LNCAP (cell line): Measurements from ENCODE around the gene PRMT7.
A peak's percentile ranks its signal among the peaks of the same experiment; 100 is the strongest.

Experiments
- TF ChIP-seq, protein P1 (sequence below): fragments of 450-650 bp; IDR thresholded peaks from 2 replicates; pipeline ENCODE4 v1.5.1; 2017; ENCODE audit warnings: mild to moderate bottlenecking

PRMT7 gene

DNA sequence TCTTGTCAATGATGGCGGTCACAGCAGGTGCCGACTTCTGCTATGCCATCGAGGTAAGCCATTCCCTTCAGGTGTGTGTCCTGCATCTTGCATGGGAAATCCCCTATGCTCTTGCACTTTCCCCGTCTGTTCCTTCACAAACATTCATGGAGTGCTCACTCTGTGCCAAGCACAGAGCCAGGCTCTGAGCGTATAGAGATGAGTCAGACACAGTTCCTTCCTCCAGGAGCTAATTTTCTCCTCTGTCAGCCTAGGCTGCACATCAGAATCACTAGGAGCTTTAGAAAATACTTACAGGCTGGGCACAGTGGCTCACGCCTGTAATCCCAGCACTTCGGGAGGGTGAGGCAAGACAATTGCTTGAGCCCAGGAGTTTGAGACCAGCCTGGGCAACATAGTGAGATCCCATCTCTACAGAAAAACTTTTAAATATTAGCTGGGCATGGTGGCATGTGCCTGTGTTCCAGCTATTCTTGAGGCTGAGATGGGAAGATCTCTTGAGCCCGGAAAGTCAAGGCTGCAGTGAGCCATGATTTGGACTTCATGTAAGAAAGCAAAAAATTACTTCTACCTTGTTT lies 14.1 kb downstream of the PRMT7 start:
- TF ChIP-seq, protein P1, sequence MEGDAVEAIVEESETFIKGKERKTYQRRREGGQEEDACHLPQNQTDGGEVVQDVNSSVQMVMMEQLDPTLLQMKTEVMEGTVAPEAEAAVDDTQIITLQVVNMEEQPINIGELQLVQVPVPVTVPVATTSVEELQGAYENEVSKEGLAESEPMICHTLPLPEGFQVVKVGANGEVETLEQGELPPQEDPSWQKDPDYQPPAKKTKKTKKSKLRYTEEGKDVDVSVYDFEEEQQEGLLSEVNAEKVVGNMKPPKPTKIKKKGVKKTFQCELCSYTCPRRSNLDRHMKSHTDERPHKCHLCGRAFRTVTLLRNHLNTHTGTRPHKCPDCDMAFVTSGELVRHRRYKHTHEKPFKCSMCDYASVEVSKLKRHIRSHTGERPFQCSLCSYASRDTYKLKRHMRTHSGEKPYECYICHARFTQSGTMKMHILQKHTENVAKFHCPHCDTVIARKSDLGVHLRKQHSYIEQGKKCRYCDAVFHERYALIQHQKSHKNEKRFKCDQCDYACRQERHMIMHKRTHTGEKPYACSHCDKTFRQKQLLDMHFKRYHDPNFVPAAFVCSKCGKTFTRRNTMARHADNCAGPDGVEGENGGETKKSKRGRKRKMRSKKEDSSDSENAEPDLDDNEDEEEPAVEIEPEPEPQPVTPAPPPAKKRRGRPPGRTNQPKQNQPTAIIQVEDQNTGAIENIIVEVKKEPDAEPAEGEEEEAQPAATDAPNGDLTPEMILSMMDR: no peak

- TF ChIP-seq, protein P1: peak; percentile 88
These were observed 17.5 kb downstream of the PRMT7 start for GRCh38 chr16:68328151-68328859.

DNA sequence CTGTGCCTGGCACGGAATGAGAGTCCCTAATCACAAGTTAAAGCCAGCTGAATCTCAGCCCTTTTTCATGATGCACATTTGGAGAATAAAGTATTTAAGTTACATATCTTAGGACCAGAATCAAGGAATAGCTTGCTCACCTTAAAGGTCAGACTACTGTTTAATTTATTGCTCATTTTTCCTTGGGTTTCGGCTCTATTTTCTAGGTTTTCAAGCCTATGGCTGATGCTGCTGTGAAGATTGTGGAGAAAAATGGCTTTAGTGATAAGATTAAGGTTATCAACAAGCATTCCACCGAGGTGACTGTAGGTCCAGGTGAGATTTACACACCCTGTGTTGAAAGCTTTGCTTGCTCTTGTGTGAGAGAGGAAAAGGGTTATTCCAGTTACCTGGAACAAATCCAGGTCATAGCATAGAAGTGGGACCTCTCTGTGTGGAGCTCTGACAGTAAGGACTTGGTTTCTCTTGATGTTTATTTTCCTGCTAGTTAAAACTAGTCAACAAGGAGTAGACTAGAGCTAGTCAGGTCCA lies 18.1 kb downstream of the PRMT7 start:
- TF ChIP-seq, protein P1: no peak

GRCh38 chr16:68331879-68332410 lies 21.1 kb downstream of the PRMT7 start:
- TF ChIP-seq, protein P1: no peak

- TF ChIP-seq, protein P1: no peak
These were observed 21.7 kb downstream of the PRMT7 start for GRCh38 chr16:68332411-68333121.

- TF ChIP-seq, protein P1: no peak
These were observed 24.4 kb downstream of the PRMT7 start for GRCh38 chr16:68335175-68335574.

GRCh38 chr16:68338326-68339119 lies 27.7 kb downstream of the PRMT7 start:
- TF ChIP-seq, protein P1: no peak
